Suprapubic skin (tissue), 3 donors: ENCODE data around the gene PLIN1.

Experiments
- CTCF ChIP-seq, 2 donors: fragments of 200-600 bp in 1 of 2; fragments of 450-650 bp in 1 of 2; sonication (generic) in 1 of 2; IDR thresholded peaks; one replicate each; pipeline ENCODE4 v1.5.1; 2016 to 2019; ENCODE audit warnings: antibody characterized with exemption in 2 of 2, mild to moderate bottlenecking in 1 of 2, moderate library complexity in 1 of 2
- POLR2AphosphoS5 ChIP-seq, 3 donors: sonication (generic); formaldehyde crosslinking; IDR thresholded peaks; one replicate each; pipeline ENCODE4 v1.6.1; 2017; ENCODE audit warnings: antibody characterized with exemption in 3 of 3

GRCh38 chr15:89672221-89673164 lies 6.7 kb downstream of the PLIN1 start:
- no peak for TF ChIP-seq CTCF (IDR thresholded peaks at IDR 0.05)
- no peak for TF ChIP-seq POLR2AphosphoS5 (IDR thresholded peaks at IDR 0.05)
